Cardiac fibroblast (primary cell): ENCODE results near the gene RNPEP.

Source experiments
- DNase-seq, 2 donors: peaks; one replicate each; pipeline versions ENCODE4 v3.0.0 to v3.0.0-alpha.2; 2010; ENCODE audit warnings: low read depth in 2 of 2
- H3K4me3 ChIP-seq, 2 donors: replicated peaks in 1 of 2; 1 replicate in 1 of 2; 2 replicates in 1 of 2; pipeline ENCODE4 v1.5.1; 2011; ENCODE audit warnings: low read depth in 2 of 2, low read length in 2 of 2, mild to moderate bottlenecking in 2 of 2, moderate library complexity in 1 of 2
- TF ChIP-seq, protein P1 (sequence below): IDR thresholded peaks from one replicate; pipeline ENCODE4 v1.5.1; 2011; ENCODE audit warnings: low read depth, mild to moderate bottlenecking, low read length, inconsistent platforms

RNPEP gene

DNA sequence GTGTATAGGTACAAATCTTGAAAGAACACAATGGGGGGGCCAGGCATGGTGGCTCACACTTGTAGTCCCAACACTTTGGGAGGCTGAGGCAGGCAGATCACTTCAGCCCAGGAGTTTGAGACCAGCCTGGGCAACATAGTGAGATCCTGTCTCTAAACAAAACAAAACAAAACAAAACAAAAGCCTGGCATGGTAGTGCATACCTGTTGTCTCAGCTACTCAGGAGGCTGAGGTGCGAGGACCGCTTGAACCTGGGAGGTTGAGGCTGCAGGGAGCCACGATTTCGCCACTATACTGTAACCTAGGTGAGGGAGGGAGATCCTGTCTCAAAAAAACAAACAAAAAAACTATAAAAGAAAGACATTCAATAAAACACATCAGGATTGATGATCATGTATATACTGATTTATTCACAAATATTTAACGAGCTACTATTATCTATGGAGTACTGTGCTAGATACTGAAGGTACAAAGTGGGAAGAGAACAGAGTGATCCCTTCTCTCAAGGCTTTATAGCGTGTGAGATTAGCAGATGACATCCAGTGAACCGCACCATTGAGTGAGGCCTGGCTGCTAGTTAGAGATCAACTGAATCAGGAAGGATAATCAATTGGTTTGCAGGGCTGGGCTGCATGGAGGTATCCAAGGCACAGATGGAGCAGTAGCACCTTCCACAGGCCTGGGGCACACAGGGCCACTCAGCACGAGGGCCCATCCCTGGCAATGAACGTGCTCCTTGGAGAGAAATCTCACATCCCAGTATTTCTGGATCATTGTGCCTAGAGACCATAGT is 54.3 kb downstream of the RNPEP start:
- no peak overlapping the region for H3K4me3 ChIP-seq
- TF ChIP-seq, protein P1, sequence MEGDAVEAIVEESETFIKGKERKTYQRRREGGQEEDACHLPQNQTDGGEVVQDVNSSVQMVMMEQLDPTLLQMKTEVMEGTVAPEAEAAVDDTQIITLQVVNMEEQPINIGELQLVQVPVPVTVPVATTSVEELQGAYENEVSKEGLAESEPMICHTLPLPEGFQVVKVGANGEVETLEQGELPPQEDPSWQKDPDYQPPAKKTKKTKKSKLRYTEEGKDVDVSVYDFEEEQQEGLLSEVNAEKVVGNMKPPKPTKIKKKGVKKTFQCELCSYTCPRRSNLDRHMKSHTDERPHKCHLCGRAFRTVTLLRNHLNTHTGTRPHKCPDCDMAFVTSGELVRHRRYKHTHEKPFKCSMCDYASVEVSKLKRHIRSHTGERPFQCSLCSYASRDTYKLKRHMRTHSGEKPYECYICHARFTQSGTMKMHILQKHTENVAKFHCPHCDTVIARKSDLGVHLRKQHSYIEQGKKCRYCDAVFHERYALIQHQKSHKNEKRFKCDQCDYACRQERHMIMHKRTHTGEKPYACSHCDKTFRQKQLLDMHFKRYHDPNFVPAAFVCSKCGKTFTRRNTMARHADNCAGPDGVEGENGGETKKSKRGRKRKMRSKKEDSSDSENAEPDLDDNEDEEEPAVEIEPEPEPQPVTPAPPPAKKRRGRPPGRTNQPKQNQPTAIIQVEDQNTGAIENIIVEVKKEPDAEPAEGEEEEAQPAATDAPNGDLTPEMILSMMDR: no peak
- DNase-seq: no peak

DNA sequence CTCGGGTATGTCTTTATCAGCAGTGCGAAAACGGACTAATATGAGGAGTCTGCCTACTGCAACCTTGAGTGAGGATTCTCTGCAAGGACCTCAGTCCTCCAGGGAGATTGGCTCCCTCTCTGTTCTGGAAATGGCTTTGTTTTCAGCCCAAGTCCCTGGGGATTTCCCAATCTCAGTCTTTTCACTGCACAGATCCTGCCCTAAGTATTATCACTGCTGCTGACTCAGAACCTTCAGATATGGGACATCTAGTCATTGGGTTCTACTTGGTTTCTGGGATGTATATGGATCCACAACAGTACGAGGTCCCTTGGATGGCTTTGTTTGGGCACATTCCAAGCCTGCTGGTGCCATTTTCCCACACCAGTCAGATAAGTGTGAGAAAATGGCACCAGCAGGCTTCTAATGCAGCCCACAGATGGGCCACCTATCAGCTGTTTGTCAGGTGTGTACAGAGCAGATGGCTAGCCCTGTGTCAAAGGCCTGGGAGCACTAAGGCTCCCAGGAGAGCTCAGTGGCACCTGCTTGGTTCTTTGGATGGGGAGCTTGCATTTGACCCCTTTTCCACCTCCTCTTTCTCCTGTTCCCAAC is 55.4 kb downstream of the RNPEP start:
- TF ChIP-seq, protein P1: no peak
- DNase-seq: peak; percentile 48 to 56

DNA sequence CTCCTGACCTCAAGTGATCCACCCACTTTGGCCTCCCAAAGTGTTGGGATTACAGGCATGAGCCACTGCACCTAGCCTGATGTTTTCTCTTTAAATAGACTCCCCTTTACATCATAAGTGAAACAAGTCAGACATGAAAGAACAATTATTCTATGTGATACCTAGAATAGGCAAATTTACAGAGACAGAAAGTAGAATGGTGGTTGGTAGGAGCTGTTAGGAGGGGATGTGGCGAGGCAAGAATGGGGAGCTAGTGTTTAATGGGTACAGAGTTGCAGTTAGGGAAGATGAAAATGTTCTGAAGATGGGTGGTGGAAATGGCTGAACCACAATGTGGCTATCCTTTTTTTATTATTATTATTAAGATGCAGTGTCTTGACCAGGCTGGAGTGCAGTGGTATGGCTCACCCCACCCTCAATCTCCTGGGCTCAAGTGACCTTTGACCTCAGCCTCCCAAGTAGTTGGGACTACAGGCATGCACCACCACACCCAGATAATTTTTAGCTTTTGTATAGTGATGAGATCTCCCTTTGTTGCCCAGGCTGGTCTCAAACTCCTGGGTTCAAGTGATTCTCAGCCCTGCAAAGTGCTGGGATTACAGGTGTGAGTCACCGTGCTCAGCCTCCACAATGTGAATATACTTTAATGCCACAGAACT is 56.4 kb downstream of the RNPEP start:
- TF ChIP-seq, protein P1: no peak
- no peak overlapping the region for H3K4me3 ChIP-seq
- DNase-seq: no peak

More for the DNA sequence above, 55.4 kb downstream of the RNPEP start:
- no peak overlapping the region for H3K4me3 ChIP-seq

DNA sequence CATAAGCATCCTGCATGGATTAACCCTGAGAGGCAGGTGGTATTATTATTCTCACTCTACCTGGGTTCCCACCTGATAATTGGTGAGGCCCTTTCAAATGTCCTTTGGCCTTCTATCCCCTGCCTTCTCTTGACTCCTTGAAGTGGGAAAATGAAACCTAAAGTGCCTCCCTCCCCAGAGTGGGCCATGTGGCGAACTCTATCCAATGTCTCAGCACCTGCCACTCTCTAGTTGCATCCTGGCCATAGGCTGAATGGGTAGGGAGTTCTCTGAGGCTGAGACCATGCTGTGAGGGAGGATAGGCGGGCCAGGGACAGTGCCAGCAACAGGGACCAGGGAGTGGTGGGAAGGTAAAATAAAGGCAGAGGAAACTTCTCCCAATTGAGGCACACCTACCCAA is 63.3 kb downstream of the RNPEP start:
- DNase-seq: no peak
- TF ChIP-seq, protein P1: no peak
- no peak overlapping the region for H3K4me3 ChIP-seq

DNA sequence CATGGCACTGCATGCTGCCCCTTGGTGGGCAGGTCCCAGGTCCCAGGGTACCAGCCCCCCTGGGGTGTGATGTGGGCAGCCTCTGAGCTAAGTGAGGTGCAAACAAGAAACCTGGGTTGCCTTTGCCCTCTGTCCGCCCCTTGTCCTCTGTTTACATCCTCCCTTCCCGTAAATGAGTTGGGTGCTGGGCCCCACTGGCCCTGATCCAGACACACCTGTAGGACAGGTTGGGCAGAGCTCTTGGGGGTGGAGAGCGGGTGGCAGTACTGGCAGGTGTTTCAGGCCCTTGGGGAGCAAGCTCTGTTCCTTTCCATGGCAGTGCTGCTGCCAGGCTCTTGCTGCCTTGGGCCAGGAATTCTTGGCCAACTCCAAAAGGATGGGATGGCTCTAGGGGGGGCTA is 63.8 kb downstream of the RNPEP start:
- TF ChIP-seq, protein P1: no peak
- no peak for DNase-seq

DNA sequence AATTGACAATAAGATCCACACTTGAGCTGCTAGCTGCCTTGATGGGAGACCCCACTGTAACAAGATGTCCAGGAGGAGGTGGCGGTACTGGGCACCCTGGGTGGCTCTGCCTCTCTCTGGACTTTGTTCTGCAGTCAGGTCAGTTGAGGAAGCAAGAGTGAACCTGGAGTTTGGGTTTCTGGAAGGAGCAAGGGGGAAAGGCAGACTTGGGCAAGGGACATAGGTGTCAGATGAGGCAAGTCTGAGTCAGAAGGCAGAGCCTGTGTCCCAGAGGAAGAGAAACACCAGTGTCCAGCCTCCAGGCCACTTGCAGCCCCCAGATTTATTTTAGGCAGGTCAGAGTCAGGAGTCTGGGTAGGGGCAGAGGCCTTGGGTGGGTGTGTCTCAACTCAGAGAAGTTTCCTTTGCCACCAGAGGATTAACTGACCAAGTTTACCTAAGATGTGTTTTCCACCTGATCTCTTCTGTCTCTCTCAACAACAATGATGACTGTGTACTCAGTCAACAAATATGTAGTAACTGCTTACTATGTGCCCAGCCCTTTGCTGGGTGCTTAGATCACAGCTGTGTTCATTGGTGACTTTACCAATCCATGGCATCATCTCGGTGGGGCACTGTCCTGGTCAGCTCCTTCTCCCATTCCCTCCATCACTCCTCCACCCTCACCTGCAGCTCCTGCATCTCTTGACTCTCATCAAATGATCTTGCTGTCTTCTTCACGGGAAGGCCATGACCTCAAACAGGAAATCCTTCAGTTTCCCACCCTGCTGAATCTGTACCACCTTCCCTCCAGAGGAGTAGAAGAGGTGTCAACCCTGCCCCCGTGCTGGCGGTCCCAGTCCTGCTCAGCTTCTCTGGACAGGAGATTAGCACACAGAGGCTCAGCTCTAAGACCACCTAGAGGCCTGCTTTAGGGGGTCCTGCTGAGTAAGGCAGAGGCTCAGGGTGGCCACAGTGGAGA is 64.6 kb downstream of the RNPEP start:
- DNase-seq: peak in 1 of 2 donors; percentile 16
- TF ChIP-seq, protein P1: no peak
- H3K4me3 ChIP-seq: no peak overlapping the region

More for the DNA sequence above, 63.8 kb downstream of the RNPEP start:
- no peak overlapping the region for H3K4me3 ChIP-seq
